Measurements from ENCODE around the gene ARFRP1. TPM values are rescaled to one million over a fixed set of nuclear protein-coding genes. Genes with fewer than 3 reads are reported as not detected.

ARFRP1 gene
- total RNA-seq, 1 experiment from 2014 or later = 71.2 TPM

GRCh38 chr20:63703471-63703975 is 4.3 kb downstream of the ARFRP1 start:
- intact Hi-C loops (cut with micrococcal nuclease) = no loop called here
- TF ChIP-seq CTCF (conservative IDR thresholded peaks at IDR 0.05; ENCODE audit: low read depth, low read length) = no peak
- no peak for TF ChIP-seq EZH2 (IDR thresholded peaks at IDR 0.05; ENCODE audit: low read length, unreplicated experiment)
- TF ChIP-seq EZH2phosphoT487 (IDR thresholded peaks at IDR 0.05; ENCODE audit: borderline replicate concordance, low read length) = no peak
- peaks cover 24% of the 10 kb centered on the region for H3K4me1 ChIP-seq (ENCODE audit: insufficient read depth, low read length)

GRCh38 chr20:63702751-63703470 is 4.9 kb downstream of the ARFRP1 start:
- Histone ChIP-seq H3K9ac (ENCODE audit: low read length) (no peak overlapping the region), H4K20me1 (ENCODE audit: low read length) (no peaks in the 10 kb centered on the region), H3K36me3 (ENCODE audit: low read depth, low read length) (peaks cover 28% of the 10 kb centered on the region), H3K9me3 (ENCODE audit: low read length) (no peaks in the 10 kb centered on the region), H3K27ac (ENCODE audit: low read length) (no peak overlapping the region), H3K79me2 (ENCODE audit: low read length) (peaks cover 36% of the 10 kb centered on the region), H3K4me1 (ENCODE audit: insufficient read depth, low read length) (peaks cover 30% of the 10 kb centered on the region), H3K4me3 (ENCODE audit: low read length) (no peak overlapping the region), H3K4me2 (ENCODE audit: low read length) (no peak overlapping the region), H3F3A (ENCODE audit: low read length, unreplicated experiment) (no peaks in the 10 kb centered on the region), H2AFZ (ENCODE audit: low read length) (no peak overlapping the region), H3K9me2 (replicated peaks; ENCODE audit: low read length) (no peaks in the 10 kb centered on the region), H3K27me3 (ENCODE audit: low read length) (no peaks in the 10 kb centered on the region)
- TF ChIP-seq EZH2phosphoT487 (IDR thresholded peaks at IDR 0.05; ENCODE audit: borderline replicate concordance, low read length) (no peak), EZH2 (IDR thresholded peaks at IDR 0.05; ENCODE audit: low read length, unreplicated experiment) (no peak), CTCF (conservative IDR thresholded peaks at IDR 0.05; ENCODE audit: low read depth, low read length) (no peak)
- ChIA-PET POLR2A (ENCODE audit: unreplicated experiment) (no interaction called here), CTCF (interaction anchor here (0.5 kb wide), 1 partner anchor 88 kb away, joined by 5 read pairs; no protein-coding TSS in a partner anchor)
- intact Hi-C loops (cut with micrococcal nuclease) = no loop called here
- ATAC-seq (no peak), DNase-seq (no peak)
- BruUV-seq (replicated peaks) = no TSS peak

More at GRCh38 chr20:63703471-63703975, 4.3 kb downstream of the ARFRP1 start:
- Histone ChIP-seq H3K79me2 (ENCODE audit: low read length) (peaks cover 40% of the 10 kb centered on the region), H3K27ac (ENCODE audit: low read length) (no peak overlapping the region), H4K20me1 (ENCODE audit: low read length) (no peaks in the 10 kb centered on the region), H3K4me2 (ENCODE audit: low read length) (no peak overlapping the region), H3K9me3 (ENCODE audit: low read length) (no peaks in the 10 kb centered on the region), H3K9ac (ENCODE audit: low read length) (no peak overlapping the region), H3F3A (ENCODE audit: low read length, unreplicated experiment) (no peaks in the 10 kb centered on the region), H3K9me2 (replicated peaks; ENCODE audit: low read length) (no peaks in the 10 kb centered on the region), H3K27me3 (ENCODE audit: low read length) (no peaks in the 10 kb centered on the region), H2AFZ (ENCODE audit: low read length) (no peak overlapping the region), H3K36me3 (ENCODE audit: low read depth, low read length) (peaks cover 28% of the 10 kb centered on the region), H3K4me3 (ENCODE audit: low read length) (no peak overlapping the region)
- ATAC-seq (no peak), DNase-seq (no peak)
- BruUV-seq (replicated peaks) = no TSS peak
- POLR2A ChIA-PET (ENCODE audit: unreplicated experiment) = no interaction called here
- CTCF ChIA-PET = no interaction called here

Data from PC-3 (cell line).